Sigmoid colon (tissue), 7 donors: Measurements from ENCODE around the gene ENDOV. TPM values are rescaled to one million over a fixed set of nuclear protein-coding genes. Genes with fewer than 3 reads are reported as not detected.
"Not testable (repeated sequence)": the region's sequence is repeated elsewhere in the genome, so short reads cannot be mapped to it uniquely, and the experiment has no call there.

Source experiments
- DNase-seq: peaks from one replicate; pipeline ENCODE4 v3.0.0-alpha.2; 2019
- H3K27ac ChIP-seq, 4 donors: fragments of 200-600 bp; sonication (generic); one replicate each; pipeline ENCODE4 v1.5.1; 2016 to 2019; ENCODE audit warnings: mild to moderate bottlenecking in 1 of 4
- H3K27me3 ChIP-seq, 3 donors: fragments of 200-600 bp; sonication (generic); one replicate each; pipeline ENCODE4 v1.5.1; 2019; ENCODE audit warnings: mild to moderate bottlenecking in 1 of 3
- H3K36me3 ChIP-seq, 4 donors: fragments of 200-600 bp; sonication (generic); one replicate each; pipeline ENCODE4 v1.5.1; 2016 to 2019
- H3K4me1 ChIP-seq, 4 donors: fragments of 200-600 bp; sonication (generic); one replicate each; pipeline ENCODE4 v1.5.1; 2017 to 2019
- H3K4me3 ChIP-seq, 4 donors: fragments of 200-600 bp; sonication (generic); one replicate each; pipeline ENCODE4 v1.5.1; 2017 to 2019; ENCODE audit warnings: mild to moderate bottlenecking in 2 of 4, moderate library complexity in 1 of 4
- H3K9me3 ChIP-seq, 4 donors: fragments of 200-600 bp in 3 of 4; sonication (generic) in 3 of 4; one replicate each; pipeline versions ENCODE4 v1.5.1 to v1.6.1; 2013 to 2019
- EP300 ChIP-seq, 4 donors: sonication (generic); formaldehyde crosslinking; IDR thresholded peaks; one replicate each; pipeline ENCODE4 v1.6.1; 2017; ENCODE audit warnings: antibody characterized with exemption in 4 of 4
- POLR2A ChIP-seq, 2 donors: fragments of 450-650 bp; IDR thresholded peaks; one replicate each; pipeline ENCODE4 v1.6.1; 2016; ENCODE audit warnings: antibody characterized with exemption in 2 of 2, mild to moderate bottlenecking in 2 of 2, moderate library complexity in 2 of 2
- POLR2AphosphoS5 ChIP-seq, 4 donors: sonication (generic); formaldehyde crosslinking; IDR thresholded peaks; one replicate each; pipeline ENCODE4 v1.6.1; 2017; ENCODE audit warnings: antibody characterized with exemption in 4 of 4
- WGBS, 2 donors: extraction: QIAGEN DNeasy Blood & Tissue Kit; methylation state at CpG; one replicate each; pipeline ENCODE4 v1.1.7; 2013; 5-methylcytosine and 5-hydroxymethylcytosine counted together
- intact Hi-C: fragments of 100-400 bp; cut with DNase I; formaldehyde crosslinking; loops from one replicate; pipeline ENCODE4 v1.15.1; 2023
- polyA plus RNA-seq, 3 donors: library from polyadenylated mRNA; stranded (reverse); fragments of 200-250 nt; gene quantifications; one replicate each; pipeline ENCODE4 v1.2.3, GENCODE V29; 2013
- total RNA-seq, 4 donors: library from RNA; depleted of rRNA; stranded (reverse); fragments of >200 nt; gene quantifications; one replicate each; pipeline ENCODE4 v1.1.0, GENCODE V29; 2016
- TF ChIP-seq, protein P1 (sequence below), 4 experiments: fragments of 450-650 bp in 3 of 4; fragments of 200-600 bp in 1 of 4; IDR thresholded peaks; one replicate each; pipeline ENCODE4 v1.5.1; 2016 to 2019; ENCODE audit warnings: antibody characterized with exemption in 4 of 4, mild to moderate bottlenecking in 3 of 4, moderate library complexity in 2 of 4
- donor health status: healthy with polysubstance abuse.
- donor health status: Bipolar disorder and iron deficiency.
- donor health status: healthy.

The ENDOV gene
- total and polyA plus RNA-seq, 7 donors = 9.5 to 23.5 (median 17.4) TPM

- DNase-seq = no peak
- WGBS, 2 donors = 91 to 93% methylated on average over 4 of the region's 4 CpGs
- intact Hi-C loops = no loop called here
These were observed 12.0 kb upstream of the ENDOV start for GRCh38 chr17:80402959-80403358.

DNA sequence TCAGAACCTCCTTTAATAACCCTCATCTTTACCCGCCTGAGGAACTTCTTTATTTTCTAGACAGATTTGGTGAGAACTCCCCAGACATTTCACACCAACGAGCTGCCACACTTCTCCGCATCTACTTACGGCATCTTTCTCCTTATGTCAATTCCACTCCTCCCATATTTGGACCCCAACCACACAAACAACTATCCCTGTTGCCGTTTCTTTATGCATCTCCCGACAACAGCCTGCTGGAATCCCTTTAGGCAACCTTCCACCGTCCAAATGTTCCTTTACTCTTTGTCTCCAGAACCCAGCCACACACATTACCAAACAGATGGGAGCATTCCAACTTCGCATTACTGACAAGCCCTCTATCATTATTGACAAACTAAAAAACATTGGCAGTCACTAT, 8.8 kb upstream of the ENDOV start:
- WGBS, 2 donors = 91 to 95% methylated on average over 8 of the region's 8 CpGs
- H3K9me3 ChIP-seq = no peaks in the 10 kb centered on the region

More at GRCh38 chr17:80402959-80403358, 12.0 kb upstream of the ENDOV start:
- TF ChIP-seq POLR2AphosphoS5 (IDR thresholded peaks at IDR 0.05) = no peak
- TF ChIP-seq, protein P1, sequence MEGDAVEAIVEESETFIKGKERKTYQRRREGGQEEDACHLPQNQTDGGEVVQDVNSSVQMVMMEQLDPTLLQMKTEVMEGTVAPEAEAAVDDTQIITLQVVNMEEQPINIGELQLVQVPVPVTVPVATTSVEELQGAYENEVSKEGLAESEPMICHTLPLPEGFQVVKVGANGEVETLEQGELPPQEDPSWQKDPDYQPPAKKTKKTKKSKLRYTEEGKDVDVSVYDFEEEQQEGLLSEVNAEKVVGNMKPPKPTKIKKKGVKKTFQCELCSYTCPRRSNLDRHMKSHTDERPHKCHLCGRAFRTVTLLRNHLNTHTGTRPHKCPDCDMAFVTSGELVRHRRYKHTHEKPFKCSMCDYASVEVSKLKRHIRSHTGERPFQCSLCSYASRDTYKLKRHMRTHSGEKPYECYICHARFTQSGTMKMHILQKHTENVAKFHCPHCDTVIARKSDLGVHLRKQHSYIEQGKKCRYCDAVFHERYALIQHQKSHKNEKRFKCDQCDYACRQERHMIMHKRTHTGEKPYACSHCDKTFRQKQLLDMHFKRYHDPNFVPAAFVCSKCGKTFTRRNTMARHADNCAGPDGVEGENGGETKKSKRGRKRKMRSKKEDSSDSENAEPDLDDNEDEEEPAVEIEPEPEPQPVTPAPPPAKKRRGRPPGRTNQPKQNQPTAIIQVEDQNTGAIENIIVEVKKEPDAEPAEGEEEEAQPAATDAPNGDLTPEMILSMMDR (IDR thresholded peaks at IDR 0.05) = no peak
- TF ChIP-seq EP300 (IDR thresholded peaks at IDR 0.05) = no peak
- no peak for TF ChIP-seq POLR2A (IDR thresholded peaks at IDR 0.05)
- Histone ChIP-seq H3K4me1 (no peaks in the 10 kb centered on the region), H3K27ac (no peak overlapping the region), H3K4me3 (no peak overlapping the region), H3K36me3 (no peaks in the 10 kb centered on the region), H3K27me3 (no peaks in the 10 kb centered on the region), H3K9me3 (no peaks in the 10 kb centered on the region)

GRCh38 chr17:80407917-80408316, 7.0 kb upstream of the ENDOV start:
- intact Hi-C loops, H3K4me3 ChIP-seq, DNase-seq, H3K27me3 ChIP-seq, H3K36me3 ChIP-seq, H3K4me1 ChIP-seq, H3K9me3 ChIP-seq, H3K27ac ChIP-seq: not testable (repeated sequence)
- 17 to 62% methylated on average over 5 of the region's 5 CpGs for WGBS, 2 donors

More for the DNA sequence above, 8.8 kb upstream of the ENDOV start:
- Histone ChIP-seq H3K27ac (no peak overlapping the region), H3K4me3 (no peak overlapping the region), H3K36me3 (no peaks in the 10 kb centered on the region), H3K27me3 (no peaks in the 10 kb centered on the region), H3K4me1 (no peaks in the 10 kb centered on the region)
- DNase-seq = no peak
- TF ChIP-seq, protein P1 (IDR thresholded peaks at IDR 0.05) = no peak
- TF ChIP-seq EP300 (IDR thresholded peaks at IDR 0.05) = no peak
- no peak for TF ChIP-seq POLR2AphosphoS5 (IDR thresholded peaks at IDR 0.05)
- intact Hi-C loops = no loop called here

DNA sequence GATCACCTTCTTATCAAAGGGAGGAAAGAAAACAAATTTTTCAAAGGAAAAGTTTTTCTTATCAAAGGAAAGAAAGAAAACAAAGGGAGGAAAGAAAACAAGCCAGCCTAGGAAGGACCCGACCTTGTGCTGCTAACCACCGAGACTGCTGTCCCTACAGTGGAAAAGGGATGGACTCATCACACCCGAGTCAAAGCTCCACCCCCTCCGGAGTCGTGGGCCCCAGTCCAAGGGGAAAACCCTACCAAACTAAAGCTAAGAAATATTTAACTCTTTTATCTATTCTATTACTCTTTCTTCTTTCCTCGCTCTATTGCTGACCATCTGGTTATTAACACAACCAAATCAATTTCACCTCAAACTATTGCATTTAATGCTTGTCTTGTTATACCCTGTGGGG, 6.1 kb upstream of the ENDOV start:
- Histone ChIP-seq H3K9me3 (no peaks in the 10 kb centered on the region), H3K4me1 (peaks cover 0 to 7% (median 4%) of the 10 kb centered on the region in 4 donors), H3K36me3 (no peaks in the 10 kb centered on the region), H3K27me3 (no peaks in the 10 kb centered on the region), H3K4me3 (no peak overlapping the region), H3K27ac (no peak overlapping the region)
- TF ChIP-seq EP300 (IDR thresholded peaks at IDR 0.05) = no peak
- no peak for DNase-seq
- WGBS, 2 donors = 4 to 17% methylated on average over 6 of the region's 6 CpGs
- intact Hi-C loops = no loop called here

GRCh38 chr17:80409626-80410025, 5.3 kb upstream of the ENDOV start:
- no peaks in the 10 kb centered on the region for H3K9me3 ChIP-seq
- H3K4me1 ChIP-seq = peaks cover 0 to 14% (median 11%) of the 10 kb centered on the region in 4 donors
- no peak overlapping the region for H3K4me3 ChIP-seq
- H3K36me3 ChIP-seq = no peaks in the 10 kb centered on the region
- H3K27ac ChIP-seq = no peak overlapping the region
- intact Hi-C loops = no loop called here
- no peak for TF ChIP-seq EP300 (IDR thresholded peaks at IDR 0.05)
- TF ChIP-seq POLR2AphosphoS5 (IDR thresholded peaks at IDR 0.05) = no peak
- TF ChIP-seq, protein P1 (IDR thresholded peaks at IDR 0.05) = no peak
- TF ChIP-seq POLR2A (IDR thresholded peaks at IDR 0.05) = no peak
- WGBS, 2 donors = 92 to 94% methylated on average over 13 of the region's 13 CpGs
- no peaks in the 10 kb centered on the region for H3K27me3 ChIP-seq
- DNase-seq = no peak

DNA sequence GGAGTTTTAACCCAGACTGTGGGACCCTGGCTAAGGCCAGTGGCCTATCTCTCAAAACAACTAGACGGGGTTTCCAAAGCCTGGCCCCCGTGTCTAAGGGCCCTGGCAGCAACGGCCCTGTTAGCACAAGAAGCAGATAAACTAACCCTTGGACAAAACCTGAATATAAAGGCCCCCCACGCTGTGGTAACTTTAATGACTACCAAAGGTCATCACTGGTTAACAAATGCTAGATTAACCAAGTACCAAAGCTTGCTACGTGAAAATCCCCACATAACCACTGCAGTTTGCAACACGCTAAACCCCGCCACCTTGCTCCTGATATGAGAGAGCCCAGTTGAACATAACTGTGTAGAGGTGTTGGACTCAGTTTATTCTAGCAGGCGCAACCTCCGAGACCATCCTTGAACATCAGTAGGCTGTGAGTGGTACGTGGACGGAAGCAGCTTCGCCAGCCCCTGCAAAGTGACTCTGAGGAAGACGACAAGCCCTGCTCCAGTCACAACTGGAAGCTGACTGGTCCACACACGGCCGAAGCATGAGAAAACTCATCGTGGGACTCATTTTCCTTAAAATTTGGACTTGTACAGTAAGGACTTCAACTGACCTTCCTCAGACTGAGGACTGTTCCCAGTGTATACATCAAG, 4.4 kb upstream of the ENDOV start:
- H3K27ac ChIP-seq, H3K36me3 ChIP-seq, H3K4me3 ChIP-seq, H3K9me3 ChIP-seq, H3K27me3 ChIP-seq, intact Hi-C loops, DNase-seq: not testable (repeated sequence)
- 79 to 88% methylated on average over 16 of the region's 16 CpGs for WGBS, 2 donors
- H3K4me1 ChIP-seq = peaks cover 0 to 14% (median 12%) of the 10 kb centered on the region in 4 donors
